ENCODE data around the gene PFKM.
A peak's percentile ranks its signal among the peaks of the same experiment; 100 is the strongest.

- peak in 1 of 4 experiments; percentile 9 for TF ChIP-seq CTCF (IDR thresholded peaks at IDR 0.05)
- no peak for TF ChIP-seq POLR2A (IDR thresholded peaks at IDR 0.05)
Measured at GRCh38 chr12:48183091-48183875, 64.1 kb downstream of the PFKM start, which contains the start of gene CCDC184.

Data from prostate gland (tissue), 2 donors.